SK-N-SH treated with all-trans-retinoic acid at 6 μM for 48 hours (cell line): Measurements from ENCODE around the gene SP2.
"Not testable (repeated sequence)": the region's sequence is repeated elsewhere in the genome, so short reads cannot be mapped to it uniquely, and the experiment has no call there.

Source experiments
- ATAC-seq: fragments of 200-7000 bp; cut with Tn5 transposase; 3 replicates; pipeline ENCODE4 v1.9.1; 2020; ENCODE audit warnings: mild to moderate bottlenecking, moderate library complexity
- ARNTL ChIP-seq: fragments of 450-650 bp; formaldehyde crosslinking; IDR thresholded peaks from 2 replicates; pipeline ENCODE4 v1.5.0; 2020; ENCODE audit warnings: low read depth, mild to moderate bottlenecking, moderate library complexity, borderline replicate concordance
- CREB5 ChIP-seq: fragments of 250-450 bp; sonication (Bioruptor Pico); IDR thresholded peaks from 2 replicates; pipeline ENCODE4 v1.5.1; 2020; ENCODE audit warnings: low read depth, mild to moderate bottlenecking, moderate library complexity
- CSDC2 ChIP-seq: fragments of 250-450 bp; sonication (Bioruptor Pico); IDR thresholded peaks from 2 replicates; pipeline ENCODE4 v1.5.0; 2020; ENCODE audit warnings: mild to moderate bottlenecking, moderate library complexity
- CSRNP3 ChIP-seq: fragments of 250-450 bp; sonication (Bioruptor Pico); IDR thresholded peaks from 2 replicates; pipeline ENCODE4 v1.5.1; 2021; ENCODE audit warnings: mild to moderate bottlenecking, moderate library complexity
- GLIS3 ChIP-seq: fragments of 250-450 bp; sonication (Bioruptor Pico); IDR thresholded peaks from 2 replicates; pipeline ENCODE4 v1.5.0; 2020; ENCODE audit warnings: mild to moderate bottlenecking, moderate library complexity
- ISL1 ChIP-seq: fragments of 250-450 bp; sonication (Bioruptor Pico); IDR thresholded peaks from 2 replicates; pipeline ENCODE4 v2.1.2; 2022; ENCODE audit warnings: mild to moderate bottlenecking, moderate library complexity
- OSR1 ChIP-seq: fragments of 250-450 bp; sonication (Bioruptor Pico); IDR thresholded peaks from 2 replicates; pipeline ENCODE4 v1.8.0; 2022; ENCODE audit warnings: moderate library complexity, mild to moderate bottlenecking, inconsistent platforms
- PATZ1 ChIP-seq: fragments of 250-450 bp; sonication (Bioruptor Pico); IDR thresholded peaks from 2 replicates; pipeline ENCODE4 v1.8.0; 2020; ENCODE audit warnings: mild to moderate bottlenecking, moderate library complexity, borderline replicate concordance
- RARB ChIP-seq: fragments of 250-450 bp; sonication (Bioruptor Pico); IDR thresholded peaks from 2 replicates; pipeline ENCODE4 v1.8.0; 2021; ENCODE audit warnings: mild to moderate bottlenecking, moderate library complexity
- TCF4 ChIP-seq: fragments of 250-450 bp; sonication (Bioruptor Pico); IDR thresholded peaks from 2 replicates; pipeline ENCODE4 v1.8.0; 2021; ENCODE audit warnings: mild to moderate bottlenecking, moderate library complexity, borderline replicate concordance
- TOX ChIP-seq: fragments of 250-450 bp; sonication (Bioruptor Pico); IDR thresholded peaks from 2 replicates; pipeline ENCODE4 v1.8.0; 2021; ENCODE audit warnings: mild to moderate bottlenecking, moderate library complexity, borderline replicate concordance
- TSHZ2 ChIP-seq: fragments of 250-450 bp; sonication (Bioruptor Pico); IDR thresholded peaks from 2 replicates; pipeline ENCODE4 v1.5.0; 2020; ENCODE audit warnings: mild to moderate bottlenecking, moderate library complexity
- ZC3H10 ChIP-seq: fragments of 250-450 bp; sonication (Bioruptor Pico); IDR thresholded peaks from 2 replicates; pipeline ENCODE4 v1.5.1; 2021; ENCODE audit warnings: mild to moderate bottlenecking, moderate library complexity
- ZFP3 ChIP-seq: fragments of 250-450 bp; sonication (Bioruptor Pico); IDR thresholded peaks from 2 replicates; pipeline ENCODE4 v1.5.0; 2020; ENCODE audit warnings: mild to moderate bottlenecking, moderate library complexity
- ZFP30 ChIP-seq: fragments of 450-650 bp; formaldehyde crosslinking; IDR thresholded peaks from 2 replicates; pipeline ENCODE4 v1.5.0; 2022; ENCODE audit warnings: mild to moderate bottlenecking, moderate library complexity
- ZNF565 ChIP-seq: fragments of 450-650 bp; formaldehyde crosslinking; conservative IDR thresholded peaks from 2 replicates; pipeline ENCODE4 v1.5.0; 2020; ENCODE audit warnings: low read depth, mild to moderate bottlenecking, moderate library complexity
- ZNF70 ChIP-seq: fragments of 450-650 bp; formaldehyde crosslinking; IDR thresholded peaks from 2 replicates; pipeline ENCODE4 v1.5.0; 2020; ENCODE audit warnings: mild to moderate bottlenecking, moderate library complexity
- ZNF8 ChIP-seq: fragments of 450-650 bp; formaldehyde crosslinking; IDR thresholded peaks from 2 replicates; pipeline ENCODE4 v1.5.0; 2020; ENCODE audit warnings: mild to moderate bottlenecking, moderate library complexity

SP2 gene

GRCh38 chr17:47929218-47930000 is 33.4 kb downstream of the SP2 start (continued):
- TF ChIP-seq TSHZ2 (CRISPR knock-in tag) (no peak), ZNF70 (no peak), TOX (CRISPR knock-in tag) (no peak)

GRCh38 chr17:47931848-47932247 is 35.8 kb downstream of the SP2 start:
- ATAC-seq: no peak

GRCh38 chr17:47934856-47935255 is 38.8 kb downstream of the SP2 start:
- TF ChIP-seq CSRNP3 (CRISPR knock-in tag) (no peak), ZFP3 (CRISPR knock-in tag) (no peak), ZNF8 (CRISPR knock-in tag) (no peak), ISL1 (no peak), TCF4 (no peak), TOX (CRISPR knock-in tag) (no peak), GLIS3 (no peak), CSDC2 (CRISPR knock-in tag) (no peak), RARB (CRISPR knock-in tag) (no peak), ZFP30 (CRISPR knock-in tag) (no peak), ARNTL (no peak)
- no peak for ATAC-seq

More at GRCh38 chr17:47931848-47932247, 35.8 kb downstream of the SP2 start:
- TF ChIP-seq CSDC2 (CRISPR knock-in tag) (no peak), TOX (CRISPR knock-in tag) (no peak), PATZ1 (CRISPR knock-in tag) (no peak), CREB5 (CRISPR knock-in tag) (no peak), ARNTL (no peak), ISL1 (no peak), ZFP3 (CRISPR knock-in tag) (no peak), OSR1 (CRISPR knock-in tag) (no peak), ZNF70 (no peak), TSHZ2 (CRISPR knock-in tag) (no peak), ZNF8 (CRISPR knock-in tag) (no peak), TCF4 (no peak), ZNF565 (no peak), ZC3H10 (CRISPR knock-in tag) (no peak)

- ATAC-seq: not testable (repeated sequence)
Observed at GRCh38 chr17:47935468-47935867, 39.4 kb downstream of the SP2 start.
